ENCODE data around the gene SARDH. TPM values are rescaled to one million over a fixed set of nuclear protein-coding genes. Genes with fewer than 3 reads are reported as not detected.
A peak's percentile ranks its signal among the peaks of the same experiment; 100 is the strongest.

Gene SARDH
- total RNA-seq, 8 experiments from 2014 or later = 0.20 to 3.4 (median 2.4) TPM

GRCh38 chr9:133640580-133641395 is 97.4 kb downstream of the SARDH start:
- no peak for ATAC-seq (replicated peaks in 6 of 8)
- 0 to 100% (median 70%) methylated on average over 1 to 7 of the region's 13 CpGs; no CpG with 5 or more reads in 1 of the 10 experiments for WGBS, 10 experiments
- in situ Hi-C loops (cut with MboI; ENCODE audit: low pct_unique_long_range_greater_than_20kb in 2 of 9, low sequenced_read_pairs in 9 of 9, unreplicated experiment in 9 of 9) = no loop called here
- Histone ChIP-seq H3K4me3 (no peak overlapping the region), H3K4me1 (replicated peaks in 1 of 2) (peaks cover 24 to 28% of the 10 kb centered on the region in 2 donors), H3K27ac (no peak overlapping the region)

GRCh38 chr9:133640160-133640559 is 98.0 kb downstream of the SARDH start:
- no peak overlapping the region for H3K27ac ChIP-seq
- ATAC-seq (replicated peaks in 6 of 8) = no peak
- WGBS, 10 experiments = 60 to 90% (median 79%) methylated on average over 2 to 4 of the region's 7 CpGs; no CpG with 5 or more reads in 7 of the 10 experiments

GRCh38 chr9:133639613-133640012 is 98.5 kb downstream of the SARDH start:
- ATAC-seq (replicated peaks in 6 of 8) = no peak
- 0 to 100% (median 75%) methylated on average over 1 to 6 of the region's 8 CpGs; no CpG with 5 or more reads in 4 of the 10 experiments for WGBS, 10 experiments
- Histone ChIP-seq H3K4me1 (replicated peaks in 1 of 2) (peaks cover 24 to 29% of the 10 kb centered on the region in 2 donors), H3K27ac (no peak overlapping the region), H3K4me3 (no peak overlapping the region)
- in situ Hi-C loops (cut with MboI; ENCODE audit: low pct_unique_long_range_greater_than_20kb in 2 of 9, low sequenced_read_pairs in 9 of 9, unreplicated experiment in 9 of 9) = no loop called here

More at GRCh38 chr9:133640160-133640559, 98.0 kb downstream of the SARDH start:
- in situ Hi-C loops (cut with MboI; ENCODE audit: low pct_unique_long_range_greater_than_20kb in 2 of 9, low sequenced_read_pairs in 9 of 9, unreplicated experiment in 9 of 9) = no loop called here
- Histone ChIP-seq H3K4me1 (replicated peaks in 1 of 2) (peaks cover 24 to 29% of the 10 kb centered on the region in 2 donors), H3K4me3 (no peak overlapping the region)

GRCh38 chr9:133638711-133639110 is 99.4 kb downstream of the SARDH start:
- Histone ChIP-seq H3K27ac (no peak overlapping the region), H3K4me3 (no peak overlapping the region), H3K4me1 (replicated peaks in 1 of 2) (peaks cover 32% of the 10 kb centered on the region in 2 donors)
- no peak for ATAC-seq (replicated peaks in 6 of 8)
- WGBS, 10 experiments = 40 to 90% (median 48%) methylated on average over 1 to 2 of the region's 8 CpGs; no CpG with 5 or more reads in 7 of the 10 experiments
- in situ Hi-C loops (cut with MboI; ENCODE audit: low pct_unique_long_range_greater_than_20kb in 2 of 9, low sequenced_read_pairs in 9 of 9, unreplicated experiment in 9 of 9) = no loop called here

GRCh38 chr9:133638076-133638475 is 100.1 kb downstream of the SARDH start:
- in situ Hi-C loops (cut with MboI; ENCODE audit: low pct_unique_long_range_greater_than_20kb in 2 of 9, low sequenced_read_pairs in 9 of 9, unreplicated experiment in 9 of 9) = no loop called here
- no peak overlapping the region for H3K27ac ChIP-seq
- ATAC-seq (replicated peaks in 6 of 8) = no peak
- no peak overlapping the region for H3K4me3 ChIP-seq
- 0 to 59% (median 35%) methylated on average over 1 to 7 of the region's 8 CpGs; no CpG with 5 or more reads in 1 of the 10 experiments for WGBS, 10 experiments
- H3K4me1 ChIP-seq (replicated peaks in 1 of 2) = peaks cover 38% of the 10 kb centered on the region in 2 donors

- ATAC-seq (replicated peaks in 6 of 8) = no peak
- Histone ChIP-seq H3K27ac (no peak overlapping the region), H3K4me1 (replicated peaks in 1 of 2) (peaks cover 43 to 44% of the 10 kb centered on the region in 2 donors), H3K4me3 (no peak overlapping the region)
- WGBS, 10 experiments = 20 to 70% (median 70%) methylated on average over 1 to 5 of the region's 12 CpGs; no CpG with 5 or more reads in 7 of the 10 experiments
- in situ Hi-C loops (cut with MboI; ENCODE audit: low pct_unique_long_range_greater_than_20kb in 2 of 9, low sequenced_read_pairs in 9 of 9, unreplicated experiment in 9 of 9) = no loop called here
Measured at GRCh38 chr9:133637451-133638055, 100.6 kb downstream of the SARDH start.

- Histone ChIP-seq H3K27ac (no peak overlapping the region), H3K4me1 (replicated peaks in 1 of 2) (peaks cover 45 to 46% of the 10 kb centered on the region in 2 donors), H3K4me3 (no peak overlapping the region)
- no peak for ATAC-seq (replicated peaks in 6 of 8)
- in situ Hi-C loops (cut with MboI; ENCODE audit: low pct_unique_long_range_greater_than_20kb in 2 of 9, low sequenced_read_pairs in 9 of 9, unreplicated experiment in 9 of 9) = no loop called here
- WGBS, 10 experiments = 67 to 100% (median 83%) methylated on average over 2 to 4 of the region's 12 CpGs; no CpG with 5 or more reads in 7 of the 10 experiments
Measured at GRCh38 chr9:133636902-133637301, 101.2 kb downstream of the SARDH start.

GRCh38 chr9:133635533-133636531 is 102.3 kb downstream of the SARDH start, which contains the start of gene DBH:
Gene DBH (plus strand): TSS chr9:133636363. CDS start chr9:133636372, 9 bp downstream.
- in situ Hi-C loops (cut with MboI; ENCODE audit: low pct_unique_long_range_greater_than_20kb in 2 of 9, low sequenced_read_pairs in 9 of 9, unreplicated experiment in 9 of 9) = no loop called here
- no peak for ATAC-seq (replicated peaks in 6 of 8)
- WGBS, 10 experiments = 64 to 100% (median 86%) methylated on average over 3 to 14 of the region's 24 CpGs; no CpG with 5 or more reads in 5 of the 10 experiments
- H3K4me1 ChIP-seq (replicated peaks in 1 of 2) = peaks cover 45 to 46% of the 10 kb centered on the region in 2 donors
- H3K27ac ChIP-seq = peak within 1 kb of the TSS in 1 of 2 donors; percentile 43
- no peak within 1 kb of the TSS for H3K4me3 ChIP-seq

GRCh38 chr9:133635098-133635497 is 103.1 kb downstream of the SARDH start:
- Histone ChIP-seq H3K4me3 (no peak overlapping the region), H3K27ac (peak overlapping the region in 1 of 2 donors; percentile 61), H3K4me1 (replicated peaks in 1 of 2) (peaks cover 45 to 46% of the 10 kb centered on the region in 2 donors)
- in situ Hi-C loops (cut with MboI; ENCODE audit: low pct_unique_long_range_greater_than_20kb in 2 of 9, low sequenced_read_pairs in 9 of 9, unreplicated experiment in 9 of 9) = no loop called here
- peak in 2 of 8 experiments; percentile 7 to 13 for ATAC-seq (replicated peaks in 6 of 8)
- 0 to 83% (median 20%) methylated on average over 1 of the region's 6 CpGs; no CpG with 5 or more reads in 7 of the 10 experiments for WGBS, 10 experiments

- 5 to 73% (median 11%) methylated on average over 2 to 8 of the region's 24 CpGs; no CpG with 5 or more reads in 4 of the 10 experiments for WGBS, 10 experiments
- no peak overlapping the region for H3K4me3 ChIP-seq
- H3K27ac ChIP-seq = peak overlapping the region; percentile 75 to 82
- peaks cover 45 to 46% of the 10 kb centered on the region in 2 donors for H3K4me1 ChIP-seq (replicated peaks in 1 of 2)
- ATAC-seq (replicated peaks in 6 of 8) = peak in 5 of 8 experiments; percentile 48 to 72 (median 69)
- in situ Hi-C loops (cut with MboI; ENCODE audit: low pct_unique_long_range_greater_than_20kb in 2 of 9, low sequenced_read_pairs in 9 of 9, unreplicated experiment in 9 of 9) = no loop called here
Measured at GRCh38 chr9:133634081-133634691, 104.0 kb downstream of the SARDH start.

GRCh38 chr9:133633681-133634080 is 104.5 kb downstream of the SARDH start:
- in situ Hi-C loops (cut with MboI; ENCODE audit: low pct_unique_long_range_greater_than_20kb in 2 of 9, low sequenced_read_pairs in 9 of 9, unreplicated experiment in 9 of 9) = no loop called here
- H3K27ac ChIP-seq = peak overlapping the region; percentile 75 to 82

More at GRCh38 chr9:133633681-133634080, 104.5 kb downstream of the SARDH start:
- no peak overlapping the region for H3K4me3 ChIP-seq
- peak in 5 of 8 experiments; percentile 22 to 30 (median 25) for ATAC-seq (replicated peaks in 6 of 8)
- WGBS, 10 experiments = 0 to 61% (median 31%) methylated on average over 1 to 4 of the region's 8 CpGs; no CpG with 5 or more reads in 5 of the 10 experiments
- H3K4me1 ChIP-seq (replicated peaks in 1 of 2) = peaks cover 45 to 46% of the 10 kb centered on the region in 2 donors
